HG03039 (cell line): ENCODE data around the gene RHOT1.
A peak's percentile ranks its signal among the peaks of the same experiment; 100 is the strongest.
"Not testable (repeated sequence)": the region's sequence is repeated elsewhere in the genome, so short reads cannot be mapped to it uniquely, and the experiment has no call there.

Experiments used
- ATAC-seq: cut with Tn5 transposase; IDR thresholded peaks from one replicate; pipeline ENCODE4 v1.9.1; 2021; ENCODE audit warnings: mild to moderate bottlenecking, moderate library complexity; ENCODE audit not compliant: unreplicated experiment

The RHOT1 gene

DNA sequence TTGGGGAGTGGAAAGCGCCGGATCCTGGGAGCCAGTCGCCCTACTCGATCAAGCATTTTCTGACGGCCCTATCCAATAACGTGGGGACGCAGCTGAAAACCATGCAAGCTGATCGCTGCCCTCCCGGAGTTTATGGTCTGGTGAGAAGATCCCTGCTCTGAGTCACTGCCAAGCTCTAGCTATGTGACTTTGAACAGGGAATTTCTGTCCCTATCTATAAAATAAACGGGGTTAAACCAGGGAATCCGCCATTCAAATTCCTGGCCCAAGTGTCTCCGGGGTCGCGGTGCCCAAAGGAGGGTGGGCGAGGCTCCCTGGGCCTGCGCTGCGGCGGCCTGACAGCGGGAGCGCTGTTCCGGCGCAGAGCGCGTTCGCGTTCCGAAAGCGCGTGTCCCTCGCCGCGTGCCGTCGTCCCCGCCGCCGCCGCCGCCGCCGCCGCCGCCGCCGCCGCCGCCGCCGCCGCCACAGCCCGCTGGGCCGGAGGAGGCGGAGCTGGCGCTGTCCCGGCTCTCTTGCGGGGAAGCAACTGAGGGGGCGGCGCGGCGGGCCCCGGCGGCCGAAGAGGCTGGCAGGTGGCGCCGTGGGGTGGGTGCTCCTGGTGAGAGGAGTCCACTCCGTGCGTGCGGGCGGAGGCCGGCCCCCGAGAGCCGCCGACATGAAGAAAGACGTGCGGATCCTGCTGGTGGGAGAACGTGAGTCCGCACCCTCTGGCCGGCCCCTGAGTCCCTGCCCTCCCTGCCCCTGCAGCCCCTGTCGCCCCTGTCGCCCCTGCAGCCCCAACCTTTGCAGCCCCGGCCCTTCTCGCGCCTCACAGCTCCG is at the start of gene RHOT1:
Gene RHOT1, plus strand, starts transcription at position 465 of the 819 bp plus-strand sequence. Its CDS starts 191 bp downstream, at position 656.
- peak; percentile 66 for ATAC-seq

DNA sequence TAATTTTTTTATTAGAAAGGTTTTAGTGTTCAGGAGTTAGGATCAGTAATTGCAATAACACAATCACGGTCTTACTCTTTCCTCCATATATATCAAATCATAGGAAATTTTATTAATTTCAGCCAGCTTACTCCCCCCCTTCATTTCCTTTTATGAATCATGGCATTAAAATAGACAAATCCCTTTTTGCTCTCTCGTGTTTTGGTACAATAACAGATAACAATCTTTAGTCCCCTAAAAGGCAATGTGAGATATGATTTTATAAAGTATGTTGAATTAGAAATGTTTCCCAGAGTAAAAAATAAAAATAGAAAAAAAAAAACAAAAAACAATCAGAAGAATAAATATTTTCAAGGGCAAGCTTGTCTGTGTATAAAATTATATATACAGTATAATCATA is 42.6 kb upstream of the RHOT1 start:
- ATAC-seq = no peak

DNA sequence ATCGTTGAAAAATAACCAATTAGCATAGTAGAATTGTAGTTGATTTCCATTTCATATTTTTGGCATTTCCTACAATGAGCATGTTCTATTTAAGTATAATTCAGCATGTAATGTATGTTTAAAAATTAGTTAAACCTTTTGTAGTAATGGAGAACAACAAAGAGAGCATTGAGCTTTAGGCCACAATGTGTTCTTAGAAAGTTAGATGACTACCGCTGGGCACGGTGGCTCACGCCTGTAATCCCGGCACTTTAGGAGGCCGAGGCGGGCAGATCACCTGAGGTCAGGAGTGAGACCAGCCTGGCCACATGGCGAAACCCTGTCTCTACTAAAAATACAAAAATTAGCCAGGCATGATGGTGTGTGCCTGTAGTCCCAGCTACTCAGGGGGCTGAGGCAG is 42.0 kb upstream of the RHOT1 start:
- not testable (repeated sequence) for ATAC-seq

DNA sequence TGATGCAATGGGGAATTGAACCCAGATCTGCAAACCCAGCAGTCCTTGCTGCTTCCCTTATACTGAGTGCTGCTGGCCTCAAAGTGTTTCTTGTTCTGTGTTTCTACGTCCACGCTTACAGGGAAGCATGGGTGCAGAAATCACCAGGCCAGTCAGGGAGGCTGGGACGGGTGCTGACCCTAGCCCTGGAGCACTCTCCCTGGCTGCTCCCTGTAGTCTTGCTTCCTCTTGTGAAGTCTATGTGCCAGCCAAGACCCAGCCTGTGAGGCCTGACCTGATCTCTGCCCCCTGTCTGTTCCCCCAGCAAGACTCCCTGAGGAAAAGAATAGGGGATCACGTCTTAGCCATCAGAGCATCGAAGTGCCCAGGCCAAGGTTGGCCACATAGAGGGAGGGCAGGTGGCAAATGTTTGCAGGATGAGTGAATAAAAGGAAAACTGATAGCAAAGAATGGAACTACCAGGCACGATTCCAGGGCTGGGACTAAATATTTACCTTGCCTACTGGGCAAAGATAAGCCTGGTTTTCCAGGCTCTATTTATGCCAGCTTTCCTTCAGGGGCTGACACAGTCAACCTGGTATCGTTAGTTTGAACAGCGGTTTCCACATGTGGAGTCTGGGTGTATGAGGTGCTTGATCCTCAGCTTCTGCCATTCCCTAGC is 41.2 kb upstream of the RHOT1 start:
- no peak for ATAC-seq

DNA sequence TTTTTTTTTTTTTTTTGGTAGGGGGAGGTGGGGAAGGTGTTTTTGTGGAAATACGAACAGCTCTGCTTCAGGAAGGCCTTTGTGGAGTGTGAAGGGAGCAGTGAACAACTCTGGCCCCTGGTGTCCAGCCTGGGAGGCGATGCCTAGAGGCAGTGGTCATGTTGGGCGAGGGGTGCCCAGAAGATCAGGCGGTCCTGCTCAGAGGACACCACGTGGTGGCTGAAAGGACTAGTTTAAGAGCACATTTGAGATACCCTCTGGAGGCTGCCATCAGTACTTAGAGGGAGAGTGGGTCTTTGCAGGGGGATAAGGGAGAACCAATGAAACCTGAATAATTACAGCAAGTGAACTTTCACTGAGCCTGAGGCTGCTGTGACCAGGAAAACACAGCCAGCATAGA is 40.1 kb upstream of the RHOT1 start:
- no peak for ATAC-seq

DNA sequence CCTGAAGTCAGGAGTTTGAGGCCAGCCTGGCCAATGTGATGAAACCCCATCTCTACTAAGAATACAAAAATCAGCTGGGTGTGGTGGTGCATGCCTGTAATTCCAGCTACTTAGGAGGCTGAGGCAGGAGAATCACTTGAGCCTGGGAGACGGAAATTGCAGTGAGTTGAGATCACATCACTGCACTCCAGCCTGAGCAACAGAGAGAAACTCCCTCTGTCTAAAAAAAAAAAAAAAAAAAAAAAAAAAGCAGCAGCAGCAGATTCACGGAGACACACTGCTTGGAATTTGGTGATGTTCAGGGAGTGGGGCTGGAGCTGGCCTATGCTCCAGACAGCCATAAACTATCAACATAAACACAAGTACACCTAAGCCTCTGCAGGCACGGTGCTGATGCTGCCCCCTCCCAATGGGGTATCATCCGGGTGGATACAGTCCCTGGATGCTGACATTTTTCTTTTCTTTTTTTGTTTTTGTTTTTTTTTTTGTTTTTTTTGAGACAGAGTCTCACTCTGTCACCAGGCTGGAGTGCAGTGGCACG is 39.6 kb upstream of the RHOT1 start:
- no peak for ATAC-seq

DNA sequence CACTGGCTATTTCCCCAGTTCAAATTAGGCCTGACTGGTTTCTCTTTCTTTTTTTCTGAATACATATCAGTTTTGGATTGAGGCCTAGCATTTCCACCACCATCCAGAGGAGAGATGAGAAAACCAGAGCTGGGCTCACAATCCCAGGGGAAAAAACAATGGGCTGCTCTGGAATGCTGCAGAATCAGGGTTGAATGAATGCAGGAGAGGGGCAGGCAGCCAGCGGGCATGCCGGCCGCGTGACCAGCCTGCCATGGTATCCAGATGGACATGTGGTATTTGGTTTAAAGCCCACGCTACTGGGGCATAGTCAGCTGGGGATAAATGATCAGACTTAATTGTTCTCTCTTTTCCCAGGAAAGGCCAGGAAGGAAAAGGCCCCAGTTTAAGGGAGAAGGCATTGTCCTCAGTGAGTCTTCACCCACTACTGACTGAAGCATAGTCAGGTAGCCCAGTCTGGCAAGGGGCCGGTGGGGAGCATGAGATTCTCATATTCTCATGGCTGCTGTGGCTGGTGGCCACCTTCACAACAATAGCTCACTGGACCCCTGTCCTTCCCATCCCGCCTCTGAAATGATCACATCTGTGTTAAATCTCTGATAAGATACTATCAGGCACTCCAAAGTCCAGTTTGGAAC is 38.7 kb upstream of the RHOT1 start:
- no peak for ATAC-seq

DNA sequence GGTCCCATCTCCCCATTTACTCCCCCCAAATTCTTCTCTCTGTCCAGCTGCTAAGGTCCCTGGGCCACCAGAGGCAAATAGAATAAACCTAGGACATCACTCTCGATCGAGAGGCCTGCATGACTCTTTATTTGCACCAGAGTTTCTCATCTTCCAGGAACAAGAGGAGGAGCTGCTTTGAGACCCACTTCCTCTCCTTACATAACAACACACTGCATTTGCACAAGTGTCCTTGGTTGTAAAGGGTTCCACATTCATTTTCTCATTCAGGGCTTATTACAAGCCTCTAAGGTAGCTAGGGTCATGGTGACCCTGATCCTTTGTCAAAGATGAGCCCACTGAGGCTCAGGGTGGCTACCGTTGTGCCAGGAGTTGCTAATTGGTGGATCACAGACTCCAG is 38.1 kb upstream of the RHOT1 start:
- no peak for ATAC-seq

DNA sequence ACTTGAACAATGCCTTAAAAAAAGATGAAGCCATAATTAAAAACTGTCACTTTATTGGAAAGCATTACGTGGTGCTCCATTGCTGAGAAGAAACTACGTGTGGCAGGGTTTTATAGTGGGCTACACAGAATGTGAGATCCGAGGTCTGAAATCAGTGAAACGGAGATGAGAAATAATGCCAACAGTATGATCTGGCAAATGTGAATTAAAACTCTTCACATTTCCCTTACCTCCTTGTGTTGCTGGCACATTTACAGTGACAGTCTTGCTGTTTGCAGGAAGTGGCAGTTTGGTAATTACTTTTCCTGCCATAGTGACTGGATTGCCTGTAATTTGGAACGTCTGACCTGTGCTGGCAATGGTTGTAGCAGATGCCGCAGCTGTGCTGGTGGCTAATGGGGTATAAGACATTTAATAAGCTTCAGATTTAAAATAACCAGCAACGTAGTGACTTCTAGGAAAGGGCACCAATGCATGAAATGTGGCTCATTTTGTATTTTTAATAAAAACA is 35.8 kb upstream of the RHOT1 start:
- not testable (repeated sequence) for ATAC-seq

DNA sequence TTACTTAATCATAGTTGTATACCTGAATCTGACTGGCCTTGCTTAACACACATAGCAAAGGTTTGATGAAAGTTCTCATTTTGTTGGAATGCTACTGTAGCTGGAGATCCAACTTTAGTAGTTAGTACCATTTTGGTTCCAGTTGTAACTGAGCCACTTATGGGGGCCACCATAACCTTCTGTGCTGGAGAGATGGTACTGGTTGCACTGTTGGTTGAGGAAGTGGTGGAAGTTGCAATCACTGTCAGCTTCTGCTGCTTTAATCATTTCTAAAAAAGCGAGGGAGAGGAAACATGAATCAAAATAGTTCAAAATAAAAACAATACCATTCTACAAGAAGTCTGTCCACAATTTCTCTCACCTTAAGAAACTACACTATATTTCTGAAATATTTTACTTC is 35.1 kb upstream of the RHOT1 start:
- ATAC-seq = not testable (repeated sequence)

DNA sequence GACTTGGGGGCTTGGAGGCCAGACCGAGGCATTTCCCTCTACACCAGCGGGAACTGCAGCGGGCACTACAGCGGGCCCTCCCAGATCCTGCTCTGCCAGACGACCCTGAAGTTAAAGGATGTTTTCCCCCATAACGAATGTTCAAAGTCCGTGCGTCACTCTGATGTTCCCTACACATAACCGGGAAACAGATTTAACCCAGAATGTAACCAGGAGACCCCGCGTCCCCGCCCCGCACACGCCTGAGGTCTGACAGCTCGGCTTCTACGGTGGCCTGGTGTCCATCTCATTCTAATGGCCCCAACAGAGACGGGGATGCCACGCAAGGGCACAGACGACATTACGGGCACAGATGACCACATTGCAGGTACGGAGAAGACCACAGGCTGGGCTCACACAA is 31.7 kb upstream of the RHOT1 start:
- no peak for ATAC-seq

DNA sequence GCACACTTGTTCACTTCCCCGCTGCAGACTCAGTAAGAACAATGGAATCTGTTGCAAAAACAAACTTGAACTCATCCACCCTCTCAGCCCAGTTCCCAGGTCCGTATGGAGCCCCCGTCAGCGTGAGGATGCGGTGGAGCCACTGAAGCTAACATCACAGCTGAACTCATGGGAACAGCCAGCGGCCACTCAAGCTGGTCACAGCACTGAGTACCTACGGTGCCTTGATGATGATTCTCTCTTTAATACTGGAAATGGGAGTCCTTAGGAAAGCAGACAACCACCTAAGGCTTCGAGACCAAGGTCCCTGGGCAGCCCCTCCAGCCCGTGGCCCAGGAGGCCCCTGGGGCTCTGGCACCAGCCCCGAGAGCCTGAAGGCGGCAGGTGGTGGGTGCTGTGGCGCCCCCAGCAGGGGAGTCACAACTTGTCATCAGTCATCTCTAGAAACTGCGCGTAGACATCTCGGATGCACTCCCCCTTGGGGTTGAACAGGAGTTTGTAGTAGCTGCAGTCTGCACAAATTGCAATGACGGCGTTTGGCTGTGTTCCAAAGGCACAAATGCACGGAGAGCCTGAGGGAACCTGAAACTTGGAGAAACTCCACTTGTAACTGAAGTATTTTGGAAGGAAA is 31.0 kb upstream of the RHOT1 start:
- no peak for ATAC-seq

DNA sequence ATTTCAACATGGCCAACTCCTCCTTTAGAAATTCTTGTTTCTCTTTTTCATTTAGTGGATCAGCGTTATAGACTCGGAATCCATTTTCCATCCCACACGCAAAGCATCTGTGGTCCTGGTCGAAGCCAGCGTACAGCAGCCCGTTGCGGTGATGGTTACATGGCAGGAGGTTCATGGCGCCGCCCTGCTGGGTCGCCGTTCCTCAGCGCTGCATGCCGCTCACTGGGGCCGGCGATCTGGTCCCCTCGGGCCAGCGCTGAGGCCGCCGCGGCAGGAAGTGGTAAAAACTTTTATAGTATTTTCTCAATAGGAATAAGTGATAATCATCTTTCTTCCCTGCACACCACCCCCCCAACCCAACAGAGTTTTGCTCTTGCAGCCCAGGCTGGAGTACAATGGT is 29.9 kb upstream of the RHOT1 start:
- no peak for ATAC-seq

DNA sequence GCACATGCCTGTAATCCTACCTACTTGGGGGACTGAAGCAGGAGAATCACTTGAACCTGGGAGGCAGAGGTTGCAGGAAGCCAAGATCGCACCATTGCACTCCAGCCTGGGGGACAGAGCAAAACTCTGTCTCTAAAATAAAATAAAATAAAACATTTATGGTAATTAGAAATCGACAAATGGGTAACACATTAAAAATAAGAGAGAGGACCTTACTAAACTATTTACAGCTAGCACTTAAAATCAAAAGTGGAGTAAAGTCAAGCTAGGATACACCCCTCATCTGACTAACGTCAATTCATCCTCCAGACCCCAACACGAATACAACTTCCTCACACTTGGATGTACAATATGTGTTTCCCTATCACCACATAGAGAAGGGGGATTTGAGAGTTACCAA is 27.8 kb upstream of the RHOT1 start:
- no peak for ATAC-seq

DNA sequence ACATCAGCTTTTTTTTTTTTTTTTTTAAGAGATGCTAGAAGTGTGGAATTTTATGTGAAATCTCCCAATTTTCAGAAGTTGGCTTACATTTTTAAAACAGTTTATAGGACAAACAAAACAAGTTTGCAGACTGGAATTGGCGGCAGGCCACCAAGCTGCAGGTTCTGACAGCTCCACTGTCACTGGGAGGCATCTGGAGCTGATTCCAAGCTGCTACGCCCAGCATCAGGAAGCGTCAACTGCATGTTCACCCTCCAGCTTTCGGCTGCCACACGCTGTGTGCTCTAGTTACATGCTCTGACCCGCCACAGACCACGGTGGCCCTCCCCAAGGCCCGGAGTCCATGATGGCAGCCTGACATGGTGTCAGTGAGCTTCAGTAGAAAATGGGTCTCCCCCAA is 26.8 kb upstream of the RHOT1 start:
- not testable (repeated sequence) for ATAC-seq

DNA sequence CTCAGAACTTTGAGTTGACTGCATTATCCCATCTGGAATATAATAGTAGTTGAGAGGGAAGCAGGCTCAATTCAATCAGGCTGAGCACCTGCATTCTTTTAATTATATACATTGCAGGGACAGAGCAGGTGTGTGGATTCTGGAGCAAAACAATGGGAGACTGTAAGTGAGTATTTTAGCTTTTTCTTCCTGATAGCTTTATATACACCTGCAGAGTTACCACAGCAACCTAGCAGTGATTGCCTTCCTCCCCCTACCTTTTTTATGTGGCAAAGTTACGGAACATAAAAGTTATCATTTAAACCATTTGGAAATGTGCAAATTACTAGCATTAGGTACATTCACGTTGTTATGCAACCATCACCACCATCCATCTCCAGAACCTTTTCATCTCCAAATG is 25.4 kb upstream of the RHOT1 start:
- ATAC-seq = no peak

DNA sequence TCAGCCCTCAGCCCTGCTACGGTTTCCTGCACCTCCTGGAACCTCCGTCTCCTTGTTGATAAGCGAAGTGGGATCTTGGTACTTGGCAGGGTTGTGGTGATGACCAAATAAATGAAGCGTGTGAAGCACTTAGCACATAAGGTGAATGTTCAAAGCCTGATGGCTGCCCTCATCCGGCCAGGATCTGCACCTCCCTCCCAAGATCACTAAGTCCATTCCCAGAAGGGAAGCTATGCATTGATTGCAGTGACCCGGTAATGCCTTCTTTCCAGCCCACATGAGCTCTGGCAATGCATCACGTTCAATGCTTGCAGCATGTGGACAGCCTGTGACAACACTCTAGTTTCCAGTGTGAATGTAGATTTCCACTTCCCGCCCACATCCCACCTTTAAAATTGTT is 24.9 kb upstream of the RHOT1 start:
- ATAC-seq = no peak

DNA sequence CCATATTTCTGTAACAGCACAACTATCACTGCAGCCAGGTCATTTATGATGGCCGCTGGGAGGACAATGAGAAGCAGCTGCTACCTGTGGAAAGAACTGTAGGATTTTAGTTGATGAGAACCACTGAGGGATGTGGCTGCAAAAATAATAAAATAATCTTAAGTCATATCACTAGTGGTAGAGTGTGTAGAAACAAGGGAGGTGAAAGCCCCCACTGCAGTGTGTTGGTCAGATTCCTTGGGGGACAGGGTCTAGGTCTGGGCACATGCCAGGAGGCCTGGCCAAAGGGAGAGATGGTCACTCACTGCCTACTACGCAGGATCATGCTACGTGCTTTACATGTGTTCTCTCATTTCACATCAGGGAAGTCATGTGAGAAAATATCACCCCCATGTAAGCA is 24.2 kb upstream of the RHOT1 start:
- not testable (repeated sequence) for ATAC-seq

DNA sequence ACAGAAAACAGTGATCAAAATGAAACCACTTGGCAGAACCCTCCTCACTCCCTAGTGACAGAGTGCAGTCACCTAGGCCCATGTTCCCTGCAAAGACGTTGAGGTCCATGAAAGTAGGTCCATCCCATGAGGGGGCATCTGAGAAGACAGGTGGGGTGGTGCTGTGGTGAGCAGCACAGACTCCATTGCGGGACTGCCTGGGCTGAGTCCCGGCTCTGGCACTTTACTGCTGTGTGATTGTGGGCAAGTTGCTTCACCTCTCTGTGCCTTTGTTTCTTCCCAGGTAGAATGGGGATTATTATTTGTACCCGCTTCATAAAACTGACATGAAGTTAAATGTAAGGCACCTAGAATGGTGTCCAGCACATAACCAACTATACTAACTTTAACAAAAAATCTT is 23.5 kb upstream of the RHOT1 start:
- ATAC-seq = no peak

DNA sequence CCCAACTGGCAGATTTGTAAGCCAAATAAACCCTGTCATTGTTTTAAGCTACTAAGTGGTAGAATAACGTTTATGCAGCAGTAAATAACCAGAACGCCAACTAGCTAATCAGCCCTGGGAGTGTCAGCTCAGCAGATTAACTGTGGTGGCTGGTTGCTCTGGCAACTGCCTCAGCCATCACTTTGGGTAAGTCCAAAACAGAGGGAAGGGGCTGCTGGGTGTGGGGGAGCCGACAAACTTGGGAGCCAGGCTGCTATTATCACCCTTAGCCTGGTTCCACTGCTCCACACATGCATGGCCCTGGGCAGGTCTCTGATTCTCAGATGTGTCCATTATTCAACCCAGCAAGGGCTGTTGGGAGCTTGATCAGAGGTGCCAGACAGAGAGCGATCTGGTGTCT is 22.2 kb upstream of the RHOT1 start:
- no peak for ATAC-seq

DNA sequence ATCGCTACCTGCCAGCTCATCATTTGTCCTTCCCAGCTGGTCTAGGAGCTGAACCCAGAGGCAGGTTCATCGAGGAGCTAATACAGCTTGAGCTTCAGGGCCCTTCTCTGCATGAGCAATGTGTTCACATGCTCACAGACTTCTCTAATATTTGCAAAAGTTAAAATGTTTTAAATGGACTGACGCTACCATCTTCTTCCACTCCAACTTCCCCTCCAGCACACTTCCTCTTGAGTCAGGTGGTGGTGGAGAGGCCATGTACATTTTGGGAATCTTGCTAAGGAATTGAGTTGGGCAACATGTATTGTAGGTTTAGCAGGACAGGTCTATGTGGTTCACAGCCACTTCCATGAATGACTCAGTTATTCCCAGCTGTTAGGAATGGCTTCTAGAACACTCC is 21.6 kb upstream of the RHOT1 start:
- no peak for ATAC-seq
